ENCODE measurements around the gene SIRT4.

GRCh38 chr12:120267736-120268135 lies 34.4 kb upstream of the SIRT4 start:
- no peak for TF ChIP-seq CTCF (IDR thresholded peaks at IDR 0.05)
- no peak for TF ChIP-seq POLR2A (IDR thresholded peaks at IDR 0.05)

All from body of pancreas (tissue), 4 donors.